ENCODE data around the gene CFAP161.
"Not testable (repeated sequence)": the region's sequence is repeated elsewhere in the genome, so short reads cannot be mapped to it uniquely, and the experiment has no call there.

Gene CFAP161

DNA sequence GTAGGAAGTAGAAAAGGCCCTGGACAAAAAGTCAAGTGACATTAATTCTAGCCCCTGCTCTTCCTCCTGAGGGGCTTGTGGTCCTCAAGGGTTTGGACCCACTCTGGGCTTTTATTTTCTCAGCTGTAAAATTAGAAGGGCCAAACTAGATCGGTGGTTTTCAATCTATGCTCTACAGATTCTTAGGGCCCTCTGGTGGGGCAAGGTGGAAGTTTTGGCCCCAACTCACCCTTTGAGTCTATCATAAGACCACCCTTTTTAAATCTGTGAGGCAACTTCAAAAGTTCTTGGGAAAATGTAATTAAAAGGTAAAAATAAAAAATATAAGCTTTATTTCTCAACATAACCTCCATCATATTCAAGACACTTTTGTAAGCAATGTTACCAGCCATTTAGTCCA, 25.6 kb upstream of the CFAP161 start:
- no peak for DNase-seq

DNA sequence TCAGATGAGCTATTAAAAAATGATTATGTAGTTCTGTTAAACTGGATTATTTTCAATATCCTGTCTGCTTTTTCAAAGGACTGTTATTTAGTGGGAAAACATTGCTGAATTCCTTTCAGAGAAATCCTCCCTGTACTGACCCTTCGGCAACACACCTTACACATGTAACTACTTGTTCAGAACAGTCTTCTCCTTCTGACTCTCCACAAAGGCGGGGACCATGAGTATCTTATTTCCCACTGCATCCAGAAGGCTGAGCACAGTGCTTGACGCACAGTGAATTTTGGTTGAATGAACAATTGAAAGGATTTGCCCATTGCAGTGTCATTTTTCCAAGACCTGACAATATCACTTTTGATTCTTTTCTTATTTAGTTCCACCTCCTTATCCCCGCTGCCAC, 23.1 kb upstream of the CFAP161 start:
- no peak for DNase-seq

DNA sequence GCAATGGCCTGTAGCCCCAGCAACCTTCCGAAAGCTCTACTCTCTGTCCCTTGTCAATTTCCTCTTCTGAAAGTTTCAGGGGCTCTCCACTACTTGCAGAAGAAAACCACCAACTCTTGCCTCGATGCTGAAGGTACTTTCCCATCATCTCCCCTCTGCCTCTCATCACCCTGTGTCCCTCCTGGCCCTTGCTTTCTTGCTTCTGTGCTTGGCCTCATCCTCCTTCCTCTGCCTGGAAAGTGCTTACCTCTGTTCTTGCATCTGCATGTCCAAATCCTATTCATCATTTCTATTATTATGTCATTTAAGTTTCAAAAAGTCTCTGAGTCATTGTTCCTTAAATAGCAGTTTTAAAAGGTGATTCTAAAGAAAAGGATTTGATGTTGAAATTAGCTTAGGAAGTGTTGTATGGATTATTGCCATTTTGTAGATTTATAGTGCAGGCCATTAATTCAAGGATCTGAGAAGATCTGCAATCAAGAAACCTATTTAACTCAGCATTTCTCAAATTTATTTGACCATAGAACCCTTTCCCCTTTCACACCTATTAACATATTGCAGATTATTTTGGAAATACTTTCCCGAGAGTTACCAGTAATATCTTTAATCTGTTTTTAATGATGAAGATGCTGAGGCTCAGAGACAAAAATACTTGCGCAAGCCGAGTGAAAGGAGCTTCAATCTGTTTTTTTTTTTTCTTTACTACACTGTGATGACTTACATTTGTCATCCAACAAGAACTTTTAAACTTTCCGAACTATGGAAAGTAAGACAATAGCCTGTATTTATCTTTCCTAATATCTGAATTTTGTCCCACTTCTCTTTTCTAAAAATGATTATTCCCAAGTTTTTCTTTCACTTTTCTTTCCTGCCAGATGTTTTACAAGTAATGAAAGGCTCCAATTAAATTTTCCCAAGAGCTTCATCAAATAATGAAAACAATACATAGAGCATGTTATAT, 22.3 kb upstream of the CFAP161 start:
- DNase-seq: no peak

DNA sequence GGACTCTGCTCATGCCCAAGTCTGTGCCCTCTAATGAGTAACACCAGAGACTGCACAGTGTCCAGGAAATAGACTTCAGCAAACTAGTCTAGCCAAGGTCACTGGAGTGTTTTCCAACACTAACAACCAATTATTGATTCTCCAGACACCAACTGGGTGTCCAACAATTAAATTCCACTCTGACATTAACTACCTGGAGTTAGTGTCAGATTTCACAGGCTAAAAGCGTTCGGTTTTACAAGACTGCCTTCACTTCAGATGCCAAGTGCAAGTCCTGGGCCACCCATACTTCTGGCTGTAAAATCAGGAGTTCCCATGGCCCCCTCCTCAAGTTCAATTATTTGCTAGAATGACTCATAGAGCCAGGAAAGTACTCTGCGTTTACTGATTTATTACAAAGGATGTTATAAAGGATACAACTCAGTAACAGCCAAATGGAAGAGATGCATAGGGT, 20.8 kb upstream of the CFAP161 start:
- DNase-seq: no peak

DNA sequence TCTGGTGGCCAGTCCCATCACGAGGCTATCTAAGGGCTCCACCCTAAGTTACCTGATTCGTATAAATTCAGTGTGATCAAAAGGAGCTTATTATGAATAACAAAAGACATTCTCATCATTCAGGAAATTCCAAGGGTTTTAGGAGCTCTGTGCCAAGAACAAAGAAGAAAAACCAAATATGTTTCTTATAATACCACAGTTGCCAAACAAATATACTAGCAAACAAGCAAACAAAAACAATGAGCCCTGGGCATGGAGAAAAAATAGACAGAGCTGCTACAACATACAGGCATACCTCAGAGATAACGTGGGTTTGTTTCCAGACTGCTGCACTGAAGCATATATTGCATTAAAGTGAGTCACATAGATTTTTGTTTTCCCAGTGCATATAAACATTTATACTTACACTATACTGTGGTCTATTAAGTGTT, 20.2 kb upstream of the CFAP161 start:
- no peak for DNase-seq

DNA sequence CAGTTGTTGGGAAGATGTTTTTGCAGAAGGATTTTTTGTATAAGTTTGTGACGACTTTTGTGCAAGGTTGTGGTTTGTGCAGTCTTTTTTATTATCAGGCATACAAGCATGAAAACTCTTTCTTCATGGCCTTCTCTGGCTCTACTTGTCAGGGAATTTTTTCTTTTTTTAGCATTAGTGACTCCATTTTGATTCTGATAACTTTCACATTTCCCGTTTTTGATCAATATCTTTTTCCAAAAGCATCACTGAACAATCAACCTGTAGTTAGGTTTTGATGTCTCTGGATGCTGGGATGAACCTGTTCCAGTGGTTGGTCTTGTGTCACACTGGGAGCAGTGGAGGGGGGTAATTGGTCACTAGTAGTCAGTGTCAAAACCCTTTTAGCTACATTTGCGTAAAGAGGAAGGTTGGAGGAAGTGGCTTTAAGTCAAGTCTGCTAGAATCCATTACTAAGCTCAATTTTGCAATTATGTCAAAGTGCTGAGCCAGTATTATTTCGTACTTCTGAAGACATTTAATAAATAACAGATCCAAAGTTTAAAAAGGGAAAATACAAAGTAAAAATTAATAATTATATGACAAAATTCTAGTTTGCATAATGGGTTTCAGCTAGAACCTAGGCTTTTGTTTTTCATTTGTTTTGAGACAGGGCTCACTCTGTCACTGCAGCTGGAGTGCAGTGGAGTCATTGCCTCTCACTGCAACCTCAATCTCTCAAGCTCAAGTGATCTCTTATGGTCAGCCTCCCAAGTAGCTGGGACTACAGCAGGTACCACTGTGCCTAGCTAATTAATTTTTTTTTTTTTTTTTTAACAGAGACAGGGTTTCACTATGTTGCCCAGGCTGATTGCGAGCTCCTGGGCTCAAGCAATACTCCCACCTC, 18.8 kb upstream of the CFAP161 start:
- DNase-seq: no peak

DNA sequence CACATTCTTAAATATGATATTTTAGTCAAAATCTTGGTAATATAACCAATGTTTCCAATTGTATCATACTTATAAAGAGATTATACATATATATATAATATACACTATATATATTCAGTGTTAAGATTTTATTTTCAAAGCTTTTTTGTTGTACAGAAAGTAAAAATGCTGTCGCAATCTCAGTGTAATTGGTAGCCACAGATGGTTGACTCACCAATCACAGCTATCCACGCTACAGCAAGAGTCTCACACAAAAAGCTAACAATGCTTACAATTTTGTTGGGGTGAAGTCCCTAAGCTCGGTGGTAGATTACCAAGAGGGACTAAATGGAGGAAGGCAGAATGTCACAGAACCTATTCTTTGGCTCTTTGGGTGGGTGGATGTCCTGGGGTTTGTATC, 16.9 kb upstream of the CFAP161 start:
- DNase-seq: no peak

- no peak for DNase-seq
Observed at GRCh38 chr15:81117581-81117980, 16.5 kb upstream of the CFAP161 start.

GRCh38 chr15:81118361-81118760, 15.7 kb upstream of the CFAP161 start:
- no peak for DNase-seq

GRCh38 chr15:81120069-81120468, 14.0 kb upstream of the CFAP161 start:
- no peak for DNase-seq

GRCh38 chr15:81126892-81127291, 7.2 kb upstream of the CFAP161 start:
- DNase-seq: peak; percentile 41

DNA sequence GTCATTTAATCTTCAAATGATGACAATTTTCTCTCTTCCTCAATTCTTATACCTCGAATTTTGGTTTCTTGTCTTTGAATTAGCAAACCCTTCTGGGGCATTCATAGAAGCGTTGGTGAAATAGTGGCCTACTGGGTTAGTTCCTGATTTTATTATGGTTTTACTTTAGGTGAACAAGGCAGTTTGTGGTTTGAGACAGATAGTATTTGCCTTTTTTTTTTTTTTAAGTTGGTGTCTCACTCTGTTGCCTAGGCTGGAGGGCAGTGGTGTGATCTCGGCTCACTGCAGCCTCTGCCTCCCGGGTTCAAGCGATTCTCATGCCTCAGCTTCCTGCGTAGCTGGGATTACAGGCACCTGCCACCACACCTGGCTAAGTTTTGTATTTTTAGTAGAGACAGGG, 7.4 kb downstream of the CFAP161 start:
- not testable (repeated sequence) for DNase-seq

- DNase-seq: no peak
Observed at GRCh38 chr15:81146006-81146405, 11.9 kb downstream of the CFAP161 start.

- no peak for DNase-seq
Observed at GRCh38 chr15:81146466-81146865, 12.4 kb downstream of the CFAP161 start.

DNA sequence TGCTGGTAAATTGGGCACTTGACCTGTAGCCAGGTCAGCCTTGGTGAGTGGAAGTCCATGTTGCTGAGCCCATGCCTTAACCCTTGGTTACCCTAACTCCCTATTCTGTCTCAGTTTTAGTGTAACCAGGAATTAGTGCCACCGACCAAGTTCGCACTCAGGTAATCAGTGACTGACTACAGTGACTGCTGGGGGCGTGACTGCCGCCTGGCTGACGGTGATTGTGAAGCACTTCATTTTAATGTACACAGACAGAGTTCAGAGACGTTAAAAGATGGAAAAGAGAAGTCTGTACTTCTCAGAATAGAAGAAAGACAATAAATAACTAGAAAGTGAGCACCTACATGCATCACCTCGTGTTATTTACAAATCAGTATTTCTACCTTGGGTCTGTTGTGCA, 17.3 kb downstream of the CFAP161 start:
- DNase-seq: no peak

GRCh38 chr15:81152339-81152738, 18.3 kb downstream of the CFAP161 start:
- DNase-seq: no peak

- DNase-seq: no peak
Observed at GRCh38 chr15:81152799-81153198, 18.7 kb downstream of the CFAP161 start.

DNA sequence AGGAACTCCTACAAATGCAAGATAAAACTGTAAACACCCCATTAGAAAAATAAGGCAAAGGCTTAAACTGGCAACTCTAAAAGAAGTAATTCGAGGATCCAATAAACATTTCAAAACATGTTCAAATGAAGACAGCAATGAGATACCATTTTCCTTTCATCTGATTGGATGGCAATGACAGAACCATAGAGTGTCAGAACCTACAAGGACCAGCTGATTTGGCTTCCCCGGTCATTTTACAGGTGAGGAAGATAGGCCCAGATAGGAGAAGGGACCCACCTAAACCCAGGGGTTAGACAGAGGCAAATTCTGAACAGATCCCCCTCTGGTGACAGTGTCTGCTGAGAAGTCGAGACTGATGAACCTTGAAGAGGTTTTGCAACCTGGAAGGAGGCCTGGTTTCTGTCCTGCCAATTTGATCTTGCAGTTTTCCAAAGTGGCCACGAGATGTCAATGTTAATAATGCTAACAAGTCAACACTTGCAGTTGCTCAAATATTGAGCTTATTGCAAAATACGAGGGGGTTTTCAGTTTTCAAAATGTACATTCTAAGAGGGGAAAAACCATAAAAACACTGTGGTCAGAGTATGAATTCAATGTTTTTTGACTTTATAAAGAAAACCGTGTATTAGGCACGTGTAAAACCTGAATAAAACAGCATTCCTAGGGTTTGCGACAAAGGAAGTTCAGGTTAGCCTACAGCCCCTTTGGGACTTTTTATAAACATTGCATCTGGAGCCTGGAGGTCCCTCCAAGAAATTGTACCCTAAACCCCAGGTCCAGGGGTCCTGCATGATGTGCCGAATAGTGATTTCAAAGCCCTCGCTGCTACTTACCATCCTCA, 21.5 kb downstream of the CFAP161 start:
- peak; percentile 10 for DNase-seq

- DNase-seq: no peak
Observed at GRCh38 chr15:81156324-81156723, 22.3 kb downstream of the CFAP161 start.

DNA sequence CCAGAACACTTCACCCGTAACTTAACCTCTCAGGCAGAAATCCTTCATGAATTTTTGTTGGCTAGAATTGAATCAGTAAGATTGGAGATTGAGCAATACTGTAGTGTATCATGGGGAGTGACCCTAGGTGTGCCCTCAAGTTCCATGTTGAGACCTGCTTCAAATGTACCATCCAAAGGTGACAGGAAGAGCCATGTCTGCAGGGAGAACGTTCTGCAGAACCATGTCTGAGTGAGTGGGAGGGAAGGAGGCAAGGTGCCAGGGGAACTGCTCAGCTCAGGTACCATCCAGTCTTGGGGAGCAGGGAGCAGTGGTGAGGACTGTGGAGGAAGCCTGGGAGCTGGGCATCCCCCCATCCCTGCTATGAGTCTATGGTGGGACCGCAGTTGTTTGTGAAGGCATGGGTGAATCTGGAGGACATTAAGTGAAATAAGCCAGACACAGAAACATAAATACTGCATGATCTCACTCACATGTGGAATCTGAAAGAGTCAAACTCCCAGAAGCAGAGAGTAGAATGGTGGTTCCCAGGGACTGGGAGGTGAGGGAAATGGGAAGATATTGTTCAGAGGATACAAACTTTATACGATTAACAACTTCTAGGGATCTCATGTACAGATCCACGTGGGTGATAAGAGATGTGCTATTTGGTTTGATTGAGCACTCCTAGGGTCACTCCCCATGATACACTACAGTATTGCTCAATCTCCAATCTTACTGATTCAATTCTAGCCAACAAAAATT, 23.3 kb downstream of the CFAP161 start:
- no peak for DNase-seq

DNA sequence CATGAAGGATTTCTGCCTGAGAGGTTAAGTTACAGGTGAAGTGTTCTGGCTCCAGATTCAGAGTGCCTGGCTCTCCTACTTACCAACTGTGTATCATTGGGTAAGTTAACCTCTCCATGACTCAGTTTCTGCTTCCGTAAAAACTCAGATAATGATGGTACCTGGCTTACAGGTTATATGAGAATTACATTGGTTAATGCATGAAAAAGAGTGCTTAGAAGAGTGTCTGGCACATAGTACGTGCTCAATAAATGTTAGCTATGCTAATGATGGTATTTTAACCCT, 23.8 kb downstream of the CFAP161 start:
- DNase-seq: no peak

DNA sequence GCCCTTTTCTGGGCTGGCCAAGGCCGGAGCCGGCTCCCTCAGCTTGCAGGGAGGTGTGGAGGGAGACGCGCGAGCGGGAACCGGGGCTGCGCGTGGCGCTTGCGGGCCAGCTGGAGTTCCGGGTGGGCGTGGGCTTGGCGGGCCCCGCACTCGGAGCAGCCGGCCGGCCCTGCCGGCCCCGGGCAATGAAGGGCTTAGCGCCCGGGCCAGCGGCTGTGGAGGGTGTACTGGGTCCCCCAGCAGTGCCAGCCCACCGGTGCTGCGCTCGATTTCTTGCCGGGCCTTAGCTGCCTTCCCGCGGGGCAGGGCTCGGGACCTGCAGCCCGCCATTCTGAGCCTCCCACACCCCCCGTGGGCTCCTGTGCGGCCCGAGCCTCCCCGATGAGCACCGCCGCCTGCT, 24.5 kb downstream of the CFAP161 start:
- not testable (repeated sequence) for DNase-seq

Data from NCI-H446 treated with DMSO at 0.1 percent for 48 hours (cell line).